PC-3 (cell line): ENCODE results near the gene KIAA1328. TPM values are rescaled to one million over a fixed set of nuclear protein-coding genes. Genes with fewer than 3 reads are reported as not detected.

Experiments used
- ATAC-seq: fragments of 200-7000 bp; cut with Tn5 transposase; 2 replicates; pipeline ENCODE4 v1.9.1; 2020; ENCODE audit warnings: mild to moderate bottlenecking, moderate library complexity
- BruUV-seq: library from RNA; stranded (reverse); fragments of 400-500 nt; replicated peaks from 2 replicates; lab custom pipeline; 2021; lab: Mats Ljungman, UMichigan
- CTCF ChIA-PET: fragments of 300-600 bp; sonication (Branson Sonifier 250); formaldehyde crosslinking; loops from one replicate; lab custom pipeline; 2022; ENCODE audit warnings: antibody characterized with exemption; lab: Charles Lee
- POLR2A ChIA-PET: fragments of 300-600 bp; sonication (Branson Sonifier 250); formaldehyde crosslinking; loops from one replicate; lab custom pipeline; 2022; ENCODE audit warnings: antibody characterized with exemption; ENCODE audit not compliant: unreplicated experiment; lab: Charles Lee
- DNase-seq: peaks from one replicate; pipeline ENCODE4 v3.0.0-alpha.2; 2015
- H2AFZ ChIP-seq: fragments of 300-600 bp; sonication (generic); 2 replicates; pipeline ENCODE4 v1.6.0; 2016; ENCODE audit warnings: antibody characterized with exemption, low read length
- H3F3A ChIP-seq: fragments of 300-600 bp; sonication (generic); one replicate; pipeline ENCODE4 v1.6.0; 2017; ENCODE audit warnings: antibody characterized with exemption, low read length, control low read depth, mild to moderate bottlenecking; ENCODE audit not compliant: unreplicated experiment
- H3K27ac ChIP-seq: fragments of 300-600 bp; sonication (generic); 2 replicates; pipeline ENCODE4 v1.5.1; 2016; ENCODE audit warnings: mild to moderate bottlenecking, low read length
- H3K27me3 ChIP-seq: fragments of 300-600 bp; sonication (generic); 2 replicates; pipeline ENCODE4 v1.6.1; 2016; ENCODE audit warnings: low read length, mixed read lengths
- H3K36me3 ChIP-seq: fragments of 300-600 bp; sonication (generic); 2 replicates; pipeline ENCODE4 v1.6.1; 2016; ENCODE audit warnings: low read depth, mixed run types, low read length, mixed read lengths
- H3K4me1 ChIP-seq: fragments of 300-600 bp; sonication (generic); 2 replicates; pipeline ENCODE4 v1.5.1; 2016; ENCODE audit warnings: low read length; ENCODE audit not compliant: insufficient read depth
- H3K4me2 ChIP-seq: fragments of 300-600 bp; sonication (generic); 2 replicates; pipeline ENCODE4 v1.6.0; 2016; ENCODE audit warnings: low read length
- H3K4me3 ChIP-seq: fragments of 300-600 bp; sonication (generic); 2 replicates; pipeline ENCODE4 v1.5.1; 2016; ENCODE audit warnings: mild to moderate bottlenecking, low read length, mixed read lengths
- H3K79me2 ChIP-seq: fragments of 300-600 bp; sonication (generic); 2 replicates; pipeline ENCODE4 v1.6.1; 2017; ENCODE audit warnings: low read length, mixed read lengths
- H3K9ac ChIP-seq: fragments of 300-600 bp; sonication (generic); 2 replicates; pipeline ENCODE4 v1.6.0; 2016; ENCODE audit warnings: mild to moderate bottlenecking, low read length
- H3K9me2 ChIP-seq: fragments of 300-600 bp; sonication (generic); replicated peaks from 2 replicates; pipeline ENCODE4 v1.6.1; 2016; ENCODE audit warnings: mixed run types, low read length, mixed read lengths
- H3K9me3 ChIP-seq: fragments of 300-600 bp; sonication (generic); 2 replicates; pipeline ENCODE4 v1.6.1; 2016; ENCODE audit warnings: low read length, mixed read lengths
- H4K20me1 ChIP-seq: fragments of 300-600 bp; sonication (generic); 2 replicates; pipeline ENCODE4 v1.6.1; 2016; ENCODE audit warnings: low read length, mixed read lengths
- EZH2 ChIP-seq: fragments of 300-600 bp; sonication (generic); IDR thresholded peaks from one replicate; pipeline ENCODE4 v1.6.1; 2017; ENCODE audit warnings: antibody characterized with exemption, mild to moderate bottlenecking, low read length; ENCODE audit not compliant: unreplicated experiment
- EZH2phosphoT487 ChIP-seq: fragments of 300-600 bp; sonication (generic); IDR thresholded peaks from 2 replicates; pipeline ENCODE4 v1.6.1; 2018; ENCODE audit warnings: mild to moderate bottlenecking, antibody characterized with exemption, low read length, borderline replicate concordance
- intact Hi-C: fragments of 100-400 bp; cut with micrococcal nuclease; formaldehyde crosslinking; loops from 2 replicates; pipeline ENCODE4 v1.9.0; 2023
- total RNA-seq: library from RNA; depleted of rRNA; stranded (reverse); fragments of >200 nt; gene quantifications from 2 replicates; pipeline ENCODE4 v1.2.3, GENCODE V29; 2014
- TF ChIP-seq, protein P1 (sequence below): fragments of 300-600 bp; sonication (generic); conservative IDR thresholded peaks from 2 replicates; pipeline ENCODE4 v1.5.1; 2017; ENCODE audit warnings: antibody characterized with exemption, low read depth, mild to moderate bottlenecking, low read length

The KIAA1328 gene
- total RNA-seq, 1 experiment from 2014 or later: 4.4 TPM

DNA sequence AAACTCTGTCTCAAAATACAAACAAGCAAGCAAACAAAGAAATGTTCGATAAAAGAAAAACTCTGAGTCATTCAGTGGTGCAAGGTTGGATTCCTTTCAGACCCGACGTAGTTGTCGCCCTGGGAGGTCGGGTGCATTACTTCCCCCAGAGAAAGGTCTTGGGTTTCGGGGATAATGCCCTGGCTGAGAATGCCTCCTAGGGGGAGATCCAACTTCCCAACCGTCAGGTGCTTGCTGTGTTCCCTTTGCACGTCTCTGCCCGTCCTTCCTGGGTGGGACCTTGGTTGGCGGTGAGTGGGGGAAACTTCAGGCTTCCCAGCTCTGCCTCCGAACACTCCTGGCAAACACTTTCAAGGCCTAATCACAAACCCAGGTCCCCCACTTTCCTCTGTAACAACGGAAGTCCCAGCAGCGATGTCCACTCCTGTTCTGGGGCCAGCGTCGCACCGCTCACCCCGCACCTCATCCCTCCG is 734 bp upstream of the KIAA1328 start:
- peaks cover 26% of the 10 kb centered on the region for H3K79me2 ChIP-seq
- H3K9me2 ChIP-seq: no peaks in the 10 kb centered on the region
- no peaks in the 10 kb centered on the region for H3K9me3 ChIP-seq
- peak overlapping the region; percentile 90 for H2AFZ ChIP-seq
- TSS peak; percentile 61 for BruUV-seq
- CTCF ChIA-PET: interaction anchor here (0.7 kb wide), 1 partner anchor 73 kb away, joined by 4 read pairs; no protein-coding TSS in a partner anchor
- no peaks in the 10 kb centered on the region for H3K27me3 ChIP-seq
- TF ChIP-seq EZH2phosphoT487 (no peak), EZH2 (no peak)
- TF ChIP-seq, protein P1, sequence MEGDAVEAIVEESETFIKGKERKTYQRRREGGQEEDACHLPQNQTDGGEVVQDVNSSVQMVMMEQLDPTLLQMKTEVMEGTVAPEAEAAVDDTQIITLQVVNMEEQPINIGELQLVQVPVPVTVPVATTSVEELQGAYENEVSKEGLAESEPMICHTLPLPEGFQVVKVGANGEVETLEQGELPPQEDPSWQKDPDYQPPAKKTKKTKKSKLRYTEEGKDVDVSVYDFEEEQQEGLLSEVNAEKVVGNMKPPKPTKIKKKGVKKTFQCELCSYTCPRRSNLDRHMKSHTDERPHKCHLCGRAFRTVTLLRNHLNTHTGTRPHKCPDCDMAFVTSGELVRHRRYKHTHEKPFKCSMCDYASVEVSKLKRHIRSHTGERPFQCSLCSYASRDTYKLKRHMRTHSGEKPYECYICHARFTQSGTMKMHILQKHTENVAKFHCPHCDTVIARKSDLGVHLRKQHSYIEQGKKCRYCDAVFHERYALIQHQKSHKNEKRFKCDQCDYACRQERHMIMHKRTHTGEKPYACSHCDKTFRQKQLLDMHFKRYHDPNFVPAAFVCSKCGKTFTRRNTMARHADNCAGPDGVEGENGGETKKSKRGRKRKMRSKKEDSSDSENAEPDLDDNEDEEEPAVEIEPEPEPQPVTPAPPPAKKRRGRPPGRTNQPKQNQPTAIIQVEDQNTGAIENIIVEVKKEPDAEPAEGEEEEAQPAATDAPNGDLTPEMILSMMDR: no peak
- H4K20me1 ChIP-seq: no peaks in the 10 kb centered on the region
- peak overlapping the region; percentile 77 for H3K9ac ChIP-seq
- peak overlapping the region; percentile 90 for H3K4me2 ChIP-seq
- no peaks in the 10 kb centered on the region for H3K36me3 ChIP-seq
- POLR2A ChIA-PET: interaction anchor here (0.6 kb wide), 2 partner anchors 84 to 89 kb away, joined by 3 read pairs; no protein-coding TSS in a partner anchor
- peak overlapping the region; percentile 84 for H3K4me3 ChIP-seq
- intact Hi-C loops: no loop called here
- DNase-seq (peak; percentile 6), ATAC-seq (peak; percentile 14)
- H3K4me1 ChIP-seq: peaks cover 14% of the 10 kb centered on the region; the same call in 1 of the 2 replicates
- no peaks in the 10 kb centered on the region for H3F3A ChIP-seq
- peak overlapping the region; percentile 44 for H3K27ac ChIP-seq

DNA sequence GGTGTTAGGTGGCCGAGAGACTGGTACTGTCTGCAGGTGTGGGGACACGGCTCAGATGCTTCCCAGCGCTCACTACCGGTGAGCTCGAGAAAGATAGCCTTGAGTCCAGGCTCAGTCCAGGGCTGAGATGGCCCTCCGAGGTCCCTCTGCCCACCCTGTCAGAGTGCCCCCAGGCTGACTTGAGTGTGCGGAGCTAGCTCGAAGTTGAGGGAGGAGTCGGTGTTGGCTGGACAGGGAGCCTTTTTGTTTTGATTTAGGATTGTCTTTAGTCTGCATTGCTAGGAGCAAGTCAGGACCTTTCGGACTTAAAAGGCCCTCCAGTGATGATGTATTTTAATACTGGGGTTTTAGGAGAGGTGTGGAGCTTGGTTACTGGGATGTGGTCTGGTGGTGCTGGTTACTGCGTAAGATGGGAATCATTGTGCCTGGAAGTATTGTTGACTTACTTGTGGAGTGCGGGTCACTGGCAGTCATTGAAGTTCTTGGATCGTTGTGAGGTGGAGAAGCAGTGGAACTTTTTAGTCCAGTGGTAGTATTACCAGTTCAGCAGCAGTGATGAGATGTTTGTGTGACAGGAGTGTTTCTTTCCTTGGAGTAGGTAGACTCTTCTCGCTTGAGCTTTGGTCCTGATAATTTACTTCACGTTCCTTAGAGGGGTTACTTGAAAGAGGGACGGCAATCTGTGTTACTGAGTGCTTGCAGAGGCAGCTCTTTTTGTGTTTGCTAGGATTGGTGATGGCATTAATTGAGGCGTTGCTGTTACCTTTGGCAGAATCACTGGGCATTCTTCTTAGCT is 633 bp downstream of the KIAA1328 start:
- TF ChIP-seq EZH2: no peak
- TF ChIP-seq EZH2phosphoT487: no peak
- TF ChIP-seq, protein P1: no peak; the same call in 1 of the 2 replicates
- Histone ChIP-seq H3K4me2 (peak overlapping the region; percentile 90), H3K27me3 (no peaks in the 10 kb centered on the region), H3K4me1 (peaks cover 14% of the 10 kb centered on the region; the same call in 1 of the 2 replicates), H3K9me3 (no peaks in the 10 kb centered on the region), H3K36me3 (no peaks in the 10 kb centered on the region), H4K20me1 (no peaks in the 10 kb centered on the region), H3K79me2 (peaks cover 26% of the 10 kb centered on the region), H3K27ac (peak overlapping the region; percentile 44), H3F3A (no peaks in the 10 kb centered on the region), H3K4me3 (peak overlapping the region; percentile 84), H2AFZ (peak overlapping the region; percentile 90), H3K9me2 (no peaks in the 10 kb centered on the region), H3K9ac (peak overlapping the region; percentile 77)
- ATAC-seq: peak; percentile 5
- peak; percentile 11 for DNase-seq
- ChIA-PET CTCF (no interaction called here), POLR2A (no interaction called here)
- BruUV-seq: no TSS peak
- intact Hi-C loops: loop anchor here (10.0 kb wide), 1 partner anchor 55 kb away; no protein-coding TSS in a partner anchor
